Mammary epithelial cell (primary cell): ENCODE data around the gene GSG1.

ENCODE experiments used
- CTCF ChIP-seq, 2 donors: IDR thresholded peaks in 1 of 2; conservative IDR thresholded peaks in 1 of 2; 2 replicates each; pipeline ENCODE4 v1.5.1; 2011 to 2012; ENCODE audit warnings: inconsistent platforms in 2 of 2, low read length in 2 of 2, mild to moderate bottlenecking in 2 of 2, control low read depth in 1 of 2, low read depth in 1 of 2; ENCODE audit not compliant: insufficient read depth in 1 of 2; ENCODE audit errors: extremely low read depth in 1 of 2
- EZH2 ChIP-seq: IDR thresholded peaks from 2 replicates; pipeline ENCODE4 v1.6.1; 2012; ENCODE audit warnings: low read length, inconsistent platforms, borderline replicate concordance

DNA sequence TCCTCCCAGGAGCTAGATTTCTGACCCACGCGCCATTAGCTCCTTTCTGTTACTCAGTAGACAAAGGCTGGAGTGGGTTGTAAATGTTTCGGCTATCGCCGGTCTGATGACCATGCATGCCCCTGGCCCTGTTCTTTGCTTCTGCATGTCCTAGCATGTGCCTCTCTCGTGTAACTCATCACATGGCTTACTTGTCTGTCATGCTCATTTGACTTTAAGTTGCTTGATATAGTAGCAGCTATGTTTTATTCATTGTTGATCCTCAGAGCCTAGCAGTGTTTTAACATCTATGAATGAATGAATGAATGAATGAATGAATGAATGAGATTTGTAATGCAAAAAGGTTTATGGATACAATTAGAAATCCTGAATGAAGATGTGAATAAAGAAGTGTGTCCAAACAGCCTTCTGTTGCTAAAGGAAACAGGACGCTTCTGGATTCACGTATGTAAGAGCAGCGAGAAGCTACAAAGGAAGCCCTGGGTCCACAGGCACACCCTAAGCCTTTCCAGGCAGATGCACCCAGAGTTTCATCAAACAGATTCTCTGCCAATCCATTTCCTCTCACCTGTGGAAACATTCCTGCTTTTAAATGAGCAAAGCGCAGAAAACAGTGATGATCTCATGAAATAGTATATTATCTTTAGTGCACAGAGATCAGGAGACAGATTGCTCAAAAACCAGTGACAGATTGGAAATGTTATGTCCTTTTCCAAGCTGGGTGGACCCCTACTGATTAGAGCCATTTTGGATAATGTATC lies 3.4 kb downstream of the GSG1 start:
- TF ChIP-seq CTCF (conservative IDR thresholded peaks at IDR 0.05 in 1 of 2, IDR thresholded peaks at IDR 0.05 in 1 of 2; ENCODE audit: extremely low read depth in 1 of 2, insufficient read depth in 1 of 2, low read depth in 1 of 2, low read length in 2 of 2) = no peak
- no peak for TF ChIP-seq EZH2
